Gastrocnemius medialis (tissue), 4 donors: ENCODE measurements around the gene AMIGO2. TPM values are rescaled to one million over a fixed set of nuclear protein-coding genes. Genes with fewer than 3 reads are reported as not detected.
"Not testable (repeated sequence)": the region's sequence is repeated elsewhere in the genome, so short reads cannot be mapped to it uniquely, and the experiment has no call there.

Experiments used
- ATAC-seq, 2 donors: fragments of 150-250 bp; one replicate each; pipeline ENCODE4 v1.9.1; 2016
- DNase-seq, 2 donors: peaks; one replicate each; pipeline ENCODE4 v3.0.0-alpha.2; 2019
- H3K27ac ChIP-seq, 4 donors: fragments of 200-600 bp; sonication (generic); 1 replicate in 1 of 4; 2 replicates in 3 of 4; pipeline ENCODE4 v1.5.1; 2016 to 2018; ENCODE audit warnings: mild to moderate bottlenecking in 2 of 4, moderate library complexity in 1 of 4
- H3K27me3 ChIP-seq, 3 donors: fragments of 200-600 bp; sonication (generic) in 2 of 3; 1 replicate in 1 of 3; 2 replicates in 2 of 3; pipeline versions ENCODE4 v1.5.1 to v1.6.0; 2016 to 2019; ENCODE audit warnings: mild to moderate bottlenecking in 1 of 3, moderate library complexity in 1 of 3
- H3K36me3 ChIP-seq, 2 donors: fragments of 200-600 bp; sonication (generic) in 1 of 2; one replicate each; pipeline ENCODE4 v1.5.1; 2017 to 2018
- H3K4me1 ChIP-seq, 2 donors: fragments of 200-600 bp; sonication (generic) in 1 of 2; one replicate each; pipeline ENCODE4 v1.5.1; 2016 to 2017; ENCODE audit warnings: mild to moderate bottlenecking in 2 of 2
- H3K4me3 ChIP-seq, 4 donors: fragments of 200-600 bp; sonication (generic) in 3 of 4; 1 replicate in 1 of 4; 2 replicates in 3 of 4; pipeline ENCODE4 v1.5.1; 2016 to 2019; ENCODE audit warnings: mild to moderate bottlenecking in 2 of 4
- H3K9me3 ChIP-seq, 3 donors: fragments of 200-600 bp; sonication (generic) in 2 of 3; 1 replicate in 1 of 3; 2 replicates in 2 of 3; pipeline ENCODE4 v1.5.1; 2016 to 2019
- POLR2A ChIP-seq, 2 donors: fragments of 450-650 bp; IDR thresholded peaks; one replicate each; pipeline ENCODE4 v1.6.1; 2017; ENCODE audit warnings: antibody characterized with exemption in 2 of 2, mild to moderate bottlenecking in 2 of 2, moderate library complexity in 2 of 2
- in situ Hi-C, 4 donors: fragments of 200-750 bp; cut with MboI; loops; one replicate each; pipeline versions ENCODE4 v1.15.0 to v1.8.0; 2017; ENCODE audit warnings: low sequenced_read_pairs in 4 of 4
- intact Hi-C: fragments of 100-400 bp; cut with DNase I; formaldehyde crosslinking; loops from one replicate; pipeline ENCODE4 v1.15.1; 2023; ENCODE audit warnings: low total_unique reads
- total RNA-seq, 4 donors: library from RNA; depleted of rRNA; stranded (reverse); fragments of >200 nt; gene quantifications; one replicate each; pipeline versions ENCODE4 v1.1.0 to v1.2.3, GENCODE V29; 2016
- TF ChIP-seq, protein P1 (sequence below), 5 experiments: fragments of 450-650 bp in 3 of 5; fragments of 200-600 bp in 2 of 5; sonication (generic) in 2 of 5; IDR thresholded peaks in 4 of 5; conservative IDR thresholded peaks in 1 of 5; 1 replicate in 4 of 5; 2 replicates in 1 of 5; pipeline ENCODE4 v1.5.1; 2016 to 2019; ENCODE audit warnings: antibody characterized with exemption in 5 of 5, mild to moderate bottlenecking in 3 of 5, moderate library complexity in 3 of 5

Gene AMIGO2
- total RNA-seq, 4 donors from 2014 or later, result 0.41 to 1.5 (median 0.51) TPM

DNA sequence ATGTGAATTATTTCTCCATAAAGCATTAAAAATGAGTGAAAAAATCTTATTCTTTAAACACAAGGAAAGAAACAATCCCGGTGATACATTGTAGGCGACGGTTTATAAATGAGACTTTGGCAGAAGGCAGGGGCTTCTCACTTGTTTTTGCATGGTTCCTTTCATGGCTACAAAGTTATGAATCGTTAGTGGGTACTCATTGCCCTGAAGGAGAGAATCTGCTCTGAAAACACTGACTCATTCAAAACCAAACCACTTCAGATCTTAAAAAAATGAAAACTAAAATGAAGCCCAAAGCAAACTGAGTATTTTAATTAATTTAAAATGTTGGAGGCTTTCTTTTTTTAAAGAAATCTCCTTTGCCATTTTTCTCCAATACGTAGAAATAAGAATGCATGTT, 41.4 kb upstream of the AMIGO2 start:
- Histone ChIP-seq H3K36me3 (no peaks in the 10 kb centered on the region), H3K9me3 (no peaks in the 10 kb centered on the region), H3K27me3 (no peaks in the 10 kb centered on the region), H3K4me3 (no peak overlapping the region), H3K27ac (no peak overlapping the region), H3K4me1 (no peaks in the 10 kb centered on the region)
- intact Hi-C loops (no loop called here), in situ Hi-C loops (no loop called here)
- TF ChIP-seq, protein P1, sequence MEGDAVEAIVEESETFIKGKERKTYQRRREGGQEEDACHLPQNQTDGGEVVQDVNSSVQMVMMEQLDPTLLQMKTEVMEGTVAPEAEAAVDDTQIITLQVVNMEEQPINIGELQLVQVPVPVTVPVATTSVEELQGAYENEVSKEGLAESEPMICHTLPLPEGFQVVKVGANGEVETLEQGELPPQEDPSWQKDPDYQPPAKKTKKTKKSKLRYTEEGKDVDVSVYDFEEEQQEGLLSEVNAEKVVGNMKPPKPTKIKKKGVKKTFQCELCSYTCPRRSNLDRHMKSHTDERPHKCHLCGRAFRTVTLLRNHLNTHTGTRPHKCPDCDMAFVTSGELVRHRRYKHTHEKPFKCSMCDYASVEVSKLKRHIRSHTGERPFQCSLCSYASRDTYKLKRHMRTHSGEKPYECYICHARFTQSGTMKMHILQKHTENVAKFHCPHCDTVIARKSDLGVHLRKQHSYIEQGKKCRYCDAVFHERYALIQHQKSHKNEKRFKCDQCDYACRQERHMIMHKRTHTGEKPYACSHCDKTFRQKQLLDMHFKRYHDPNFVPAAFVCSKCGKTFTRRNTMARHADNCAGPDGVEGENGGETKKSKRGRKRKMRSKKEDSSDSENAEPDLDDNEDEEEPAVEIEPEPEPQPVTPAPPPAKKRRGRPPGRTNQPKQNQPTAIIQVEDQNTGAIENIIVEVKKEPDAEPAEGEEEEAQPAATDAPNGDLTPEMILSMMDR (IDR thresholded peaks at IDR 0.05 in 4 of 5, conservative IDR thresholded peaks at IDR 0.05 in 1 of 5), result no peak
- TF ChIP-seq POLR2A (IDR thresholded peaks at IDR 0.05), result no peak
- ATAC-seq, result no peak
- no peak for DNase-seq

DNA sequence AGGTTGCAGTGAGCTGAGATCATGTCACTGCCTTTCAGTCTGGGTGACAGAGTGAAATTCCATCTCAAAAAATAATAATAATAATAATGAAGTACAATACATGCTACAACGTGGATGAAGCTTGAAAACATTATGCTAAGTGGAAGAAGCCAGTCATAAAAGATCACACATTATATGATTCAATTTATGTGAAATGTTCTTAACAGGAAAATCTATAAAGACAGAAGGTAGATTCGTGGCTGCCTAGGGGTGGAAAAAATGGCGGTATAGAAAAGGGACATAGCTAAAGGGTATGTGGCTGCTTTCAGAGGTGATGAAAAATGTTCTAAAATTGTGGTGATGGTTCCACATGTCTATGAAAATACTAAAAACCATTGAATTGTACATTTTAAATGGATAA, 41.0 kb upstream of the AMIGO2 start:
- in situ Hi-C loops (no loop called here), intact Hi-C loops (no loop called here)
- Histone ChIP-seq H3K9me3 (no peaks in the 10 kb centered on the region), H3K27ac (no peak overlapping the region), H3K36me3 (no peaks in the 10 kb centered on the region), H3K4me1 (no peaks in the 10 kb centered on the region), H3K27me3 (no peaks in the 10 kb centered on the region), H3K4me3 (no peak overlapping the region)
- ATAC-seq (no peak), DNase-seq (no peak)
- TF ChIP-seq, protein P1 (IDR thresholded peaks at IDR 0.05 in 4 of 5, conservative IDR thresholded peaks at IDR 0.05 in 1 of 5), result no peak
- TF ChIP-seq POLR2A (IDR thresholded peaks at IDR 0.05), result no peak

DNA sequence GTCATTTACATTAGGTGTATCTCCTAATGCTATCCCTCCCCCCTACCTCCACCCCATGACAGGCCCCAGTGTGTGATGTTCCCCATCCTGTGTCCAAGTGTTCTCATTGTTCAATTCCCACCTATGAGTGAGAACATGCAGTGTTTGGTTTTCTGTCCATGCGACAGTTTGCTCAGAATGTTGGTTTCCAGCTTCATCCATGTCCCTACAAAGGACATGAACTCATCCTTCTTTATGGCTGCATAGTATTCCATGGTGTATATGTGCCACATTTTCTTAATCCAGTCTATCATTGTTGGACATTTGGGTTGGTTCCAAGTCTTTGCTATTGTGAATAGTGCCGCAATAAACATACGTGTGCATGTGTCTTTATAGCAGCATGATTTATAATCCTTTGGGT, 37.5 kb upstream of the AMIGO2 start:
- H3K4me3 ChIP-seq, ATAC-seq, H3K27me3 ChIP-seq, in situ Hi-C loops, DNase-seq, H3K9me3 ChIP-seq, intact Hi-C loops, H3K27ac ChIP-seq, H3K36me3 ChIP-seq, H3K4me1 ChIP-seq: not testable (repeated sequence)

DNA sequence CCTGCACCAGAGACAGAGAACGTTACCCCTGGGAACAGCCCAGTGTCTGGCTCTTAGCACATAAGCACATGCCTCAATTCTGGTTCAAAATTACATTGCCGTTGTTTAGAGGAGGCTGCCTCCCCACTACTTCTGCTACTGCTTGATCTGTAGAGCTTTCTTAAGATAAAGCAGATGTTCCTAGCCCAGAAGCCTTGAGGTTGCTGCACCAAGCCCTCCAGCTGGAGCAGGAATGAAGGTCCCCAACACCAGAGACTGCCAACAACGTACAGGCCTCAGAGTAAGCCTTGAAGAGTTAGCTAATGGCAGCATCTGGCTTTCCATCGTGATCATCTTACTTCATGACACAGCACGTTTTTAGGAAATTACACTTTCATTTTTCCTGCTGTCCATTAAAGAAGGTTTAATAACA, 34.7 kb upstream of the AMIGO2 start:
- H3K4me1 ChIP-seq, result no peaks in the 10 kb centered on the region
- H3K27ac ChIP-seq, result no peak overlapping the region
- H3K9me3 ChIP-seq, result no peaks in the 10 kb centered on the region
- ATAC-seq (no peak), DNase-seq (no peak)
- H3K27me3 ChIP-seq, result no peaks in the 10 kb centered on the region
- TF ChIP-seq, protein P1 (IDR thresholded peaks at IDR 0.05 in 4 of 5, conservative IDR thresholded peaks at IDR 0.05 in 1 of 5), result no peak
- no peak for TF ChIP-seq POLR2A (IDR thresholded peaks at IDR 0.05)
- H3K4me3 ChIP-seq, result no peak overlapping the region
- intact Hi-C loops, result no loop called here
- no peaks in the 10 kb centered on the region for H3K36me3 ChIP-seq
- in situ Hi-C loops, result no loop called here

DNA sequence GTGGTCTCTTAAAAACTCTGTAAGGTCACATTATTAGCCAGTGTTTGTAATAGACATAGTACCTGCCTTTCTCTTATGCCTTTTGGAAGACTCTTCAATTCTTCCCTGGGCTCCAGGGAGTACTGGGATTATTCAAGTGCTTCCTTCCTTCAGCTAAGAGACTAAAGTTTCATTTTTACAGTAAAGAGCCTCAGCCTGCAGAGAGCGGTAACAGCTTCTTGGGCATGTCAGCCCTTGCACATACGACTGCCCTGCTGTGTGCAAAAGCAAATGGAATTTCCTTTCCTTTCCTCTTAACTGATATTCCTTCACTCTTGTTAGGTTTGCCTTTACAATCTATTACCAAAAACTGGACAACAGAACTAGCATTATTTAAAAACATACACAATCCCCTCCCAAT, 32.9 kb upstream of the AMIGO2 start:
- in situ Hi-C loops (no loop called here), intact Hi-C loops (no loop called here)
- no peaks in the 10 kb centered on the region for H3K36me3 ChIP-seq
- H3K4me1 ChIP-seq, result no peaks in the 10 kb centered on the region
- ATAC-seq (no peak), DNase-seq (no peak)
- H3K27ac ChIP-seq, result no peak overlapping the region
- no peak for TF ChIP-seq POLR2A (IDR thresholded peaks at IDR 0.05)
- TF ChIP-seq, protein P1 (IDR thresholded peaks at IDR 0.05 in 4 of 5, conservative IDR thresholded peaks at IDR 0.05 in 1 of 5), result no peak
- H3K27me3 ChIP-seq, result no peaks in the 10 kb centered on the region
- H3K9me3 ChIP-seq, result no peaks in the 10 kb centered on the region
- no peak overlapping the region for H3K4me3 ChIP-seq
